Measurements from ENCODE around the gene NOP10.

NOP10 gene

GRCh38 chr15:34330279-34330678 lies 12.7 kb downstream of the NOP10 start:
- DNase-seq (ENCODE audit: extremely low read depth, low read depth) = no peak
- TF ChIP-seq CTCF (IDR thresholded peaks at IDR 0.05; ENCODE audit: low read depth, low read length, missing control alignments) = no peak

GRCh38 chr15:34329006-34329405 lies 13.9 kb downstream of the NOP10 start:
- no peak for DNase-seq (ENCODE audit: extremely low read depth, low read depth)
- H3K4me3 ChIP-seq (replicated peaks; ENCODE audit: low read depth, low read length) = no peak overlapping the region
- TF ChIP-seq CTCF (IDR thresholded peaks at IDR 0.05; ENCODE audit: low read depth, low read length, missing control alignments) = no peak

More at GRCh38 chr15:34330279-34330678, 12.7 kb downstream of the NOP10 start:
- H3K4me3 ChIP-seq (replicated peaks; ENCODE audit: low read depth, low read length) = no peak overlapping the region

GRCh38 chr15:34327906-34328305 lies 15.0 kb downstream of the NOP10 start:
- no peak overlapping the region for H3K4me3 ChIP-seq (replicated peaks; ENCODE audit: low read depth, low read length)
- no peak for DNase-seq (ENCODE audit: extremely low read depth, low read depth)
- TF ChIP-seq CTCF (IDR thresholded peaks at IDR 0.05; ENCODE audit: low read depth, low read length, missing control alignments) = no peak

GRCh38 chr15:34325368-34325767 lies 17.6 kb downstream of the NOP10 start:
- no peak overlapping the region for H3K4me3 ChIP-seq (replicated peaks; ENCODE audit: low read depth, low read length)
- no peak for DNase-seq (ENCODE audit: extremely low read depth, low read depth)
- TF ChIP-seq CTCF (IDR thresholded peaks at IDR 0.05; ENCODE audit: low read depth, low read length, missing control alignments) = no peak

- no peak overlapping the region for H3K4me3 ChIP-seq (replicated peaks; ENCODE audit: low read depth, low read length)
- no peak for TF ChIP-seq CTCF (IDR thresholded peaks at IDR 0.05; ENCODE audit: low read depth, low read length, missing control alignments)
- DNase-seq (ENCODE audit: extremely low read depth, low read depth) = no peak
These were observed 18.0 kb downstream of the NOP10 start for GRCh38 chr15:34324933-34325332.

GRCh38 chr15:34323217-34323616 lies 19.7 kb downstream of the NOP10 start:
- DNase-seq (ENCODE audit: extremely low read depth, low read depth) = no peak
- no peak for TF ChIP-seq CTCF (IDR thresholded peaks at IDR 0.05; ENCODE audit: low read depth, low read length, missing control alignments)

More at GRCh38 chr15:34323217-34323616, 19.7 kb downstream of the NOP10 start:
- H3K4me3 ChIP-seq (replicated peaks; ENCODE audit: low read depth, low read length) = no peak overlapping the region

Measured in HFF-Myc (cell line).